Lung (tissue), 12 donors: ENCODE data around the gene PYROXD2. TPM values are rescaled to one million over a fixed set of nuclear protein-coding genes. Genes with fewer than 3 reads are reported as not detected.
"Not testable (repeated sequence)": the region's sequence is repeated elsewhere in the genome, so short reads cannot be mapped to it uniquely, and the experiment has no call there.

ENCODE experiments used
- ATAC-seq: fragments of 200-7000 bp; cut with Tn5 transposase; one replicate; pipeline ENCODE4 v1.9.1; 2020; ENCODE audit warnings: moderate number of reproducible peaks; ENCODE audit not compliant: insufficient read depth, low FRiP score
- DNase-seq, 3 donors: peaks; one replicate each; pipeline ENCODE4 v3.0.0-alpha.2; 2013 to 2017
- H3K27ac ChIP-seq, 2 donors: one replicate each; pipeline ENCODE4 v1.5.1; 2013; ENCODE audit warnings: mild to moderate bottlenecking in 2 of 2, moderate library complexity in 2 of 2, control low read depth in 1 of 2, inconsistent platforms in 1 of 2, low read depth in 1 of 2, low read length in 1 of 2
- H3K27me3 ChIP-seq, 3 donors: one replicate each; pipeline ENCODE4 v1.5.1; 2013; ENCODE audit warnings: low read length in 2 of 3; ENCODE audit not compliant: control insufficient read depth in 3 of 3, insufficient read depth in 3 of 3
- H3K36me3 ChIP-seq, 4 donors: one replicate each; pipeline ENCODE4 v1.5.1; 2013; ENCODE audit warnings: low read length in 4 of 4, mild to moderate bottlenecking in 1 of 4, moderate library complexity in 1 of 4; ENCODE audit not compliant: control insufficient read depth in 4 of 4, insufficient read depth in 4 of 4
- H3K4me1 ChIP-seq, 5 donors: one replicate each; pipeline ENCODE4 v1.5.1; 2013; ENCODE audit warnings: low read length in 5 of 5, mild to moderate bottlenecking in 2 of 5, moderate library complexity in 1 of 5; ENCODE audit not compliant: control insufficient read depth in 5 of 5, insufficient read depth in 5 of 5
- H3K4me3 ChIP-seq: one replicate; pipeline ENCODE4 v1.5.1; 2013; ENCODE audit warnings: mild to moderate bottlenecking, control low read depth, moderate library complexity
- H3K9ac ChIP-seq, 2 donors: one replicate each; pipeline ENCODE4 v1.5.1; 2013; ENCODE audit warnings: low read length in 2 of 2, control low read depth in 1 of 2; ENCODE audit not compliant: insufficient read depth in 1 of 2
- H3K9me3 ChIP-seq, 4 donors: one replicate each; pipeline ENCODE4 v1.5.1; 2013; ENCODE audit warnings: low read length in 3 of 4, mild to moderate bottlenecking in 1 of 4, moderate library complexity in 1 of 4; ENCODE audit not compliant: control insufficient read depth in 4 of 4, insufficient read depth in 3 of 4
- CTCF ChIP-seq: IDR thresholded peaks from 2 replicates; pipeline ENCODE4 v1.5.1; 2012; ENCODE audit warnings: mild to moderate bottlenecking; ENCODE audit errors: control extremely low read depth, extremely low read depth
- WGBS, 2 donors: extraction: QIAGEN DNeasy Blood & Tissue Kit; methylation state at CpG; one replicate each; pipeline ENCODE4 v1.1.7; 2013; 5-methylcytosine and 5-hydroxymethylcytosine counted together
- polyA plus RNA-seq, 2 donors: library from polyadenylated mRNA; stranded (reverse); fragments of 200-250 nt; gene quantifications; one replicate each; pipeline ENCODE4 v1.2.1, GENCODE V29; 2013
- total RNA-seq, 2 donors: library from RNA; depleted of rRNA in 1 of 2; stranded (reverse); fragments of >200 nt in 1 of 2; gene quantifications; one replicate each; pipeline ENCODE4 v1.2.1, GENCODE V29; 2014 to 2021
- donor health status: control.
- donor health status: control.
- donor health status: Bipolar disorder and iron deficiency.
- donor health status: healthy.
- donor health status: DM: yes; HTN: yes; CAD: no.

PYROXD2 gene
- total and polyA plus RNA-seq, 4 donors = 2.3 to 16.8 (median 7.5) TPM

GRCh38 chr10:98384531-98385133, 30.4 kb downstream of the PYROXD2 start:
- no peak overlapping the region for H3K9ac ChIP-seq
- DNase-seq (no peak), ATAC-seq (peak; percentile 16)
- peaks cover 0 to 30% (median 14%) of the 10 kb centered on the region in 4 donors for H3K36me3 ChIP-seq
- no peak overlapping the region for H3K4me3 ChIP-seq
- H3K27ac ChIP-seq = no peak overlapping the region
- H3K4me1 ChIP-seq = no peaks in the 10 kb centered on the region
- H3K27me3 ChIP-seq = no peaks in the 10 kb centered on the region
- no peak for TF ChIP-seq CTCF
- no peaks in the 10 kb centered on the region for H3K9me3 ChIP-seq
- WGBS, 2 donors = 96% methylated on average over 9 of the region's 9 CpGs

DNA sequence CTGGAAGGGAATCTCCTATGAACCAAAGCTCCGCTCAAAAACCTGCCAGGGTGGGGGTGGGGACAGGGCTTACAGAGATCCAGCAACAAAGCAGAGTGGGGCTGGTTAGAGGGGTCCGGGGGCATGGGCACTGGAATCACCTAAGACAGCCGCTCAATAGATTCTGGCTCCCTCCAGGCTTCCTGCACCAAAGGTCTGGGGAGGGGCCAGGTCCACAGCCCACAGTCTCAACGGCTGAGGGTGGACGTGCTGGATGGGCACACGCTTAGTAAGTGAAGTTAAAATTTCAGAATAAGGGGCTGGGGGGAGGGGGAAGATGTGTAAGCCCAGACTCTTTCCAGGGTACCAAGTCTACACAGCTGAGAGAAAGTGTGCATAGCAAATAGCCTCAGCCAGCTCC, 31.1 kb downstream of the PYROXD2 start:
- ATAC-seq = no peak

GRCh38 chr10:98383134-98383667, 31.8 kb downstream of the PYROXD2 start:
- not testable (repeated sequence) for H3K4me1 ChIP-seq, H3K27ac ChIP-seq, H3K9me3 ChIP-seq, DNase-seq, H3K27me3 ChIP-seq, H3K4me3 ChIP-seq, H3K9ac ChIP-seq, ATAC-seq
- 92% methylated on average over 7 of the region's 7 CpGs for WGBS, 2 donors
- H3K36me3 ChIP-seq = peaks cover 0 to 23% (median 13%) of the 10 kb centered on the region in 4 donors

More for the DNA sequence above, 31.1 kb downstream of the PYROXD2 start:
- no peaks in the 10 kb centered on the region for H3K27me3 ChIP-seq
- no peaks in the 10 kb centered on the region for H3K9me3 ChIP-seq
- 93 to 94% methylated on average over 6 of the region's 6 CpGs for WGBS, 2 donors
- no peaks in the 10 kb centered on the region for H3K4me1 ChIP-seq
- DNase-seq = no peak
- H3K9ac ChIP-seq = no peak overlapping the region
- H3K36me3 ChIP-seq = peaks cover 0 to 26% (median 14%) of the 10 kb centered on the region in 4 donors
- no peak for TF ChIP-seq CTCF
- no peak overlapping the region for H3K27ac ChIP-seq
- no peak overlapping the region for H3K4me3 ChIP-seq

GRCh38 chr10:98382691-98383101, 32.3 kb downstream of the PYROXD2 start:
- H3K9me3 ChIP-seq = peaks cover 0 to under 1% (median 0%) of the 10 kb centered on the region in 4 donors
- 85 to 86% methylated on average over 5 of the region's 5 CpGs for WGBS, 2 donors
- no peak overlapping the region for H3K27ac ChIP-seq
- no peaks in the 10 kb centered on the region for H3K27me3 ChIP-seq
- no peaks in the 10 kb centered on the region for H3K4me1 ChIP-seq
- peaks cover 0 to 18% (median 13%) of the 10 kb centered on the region in 4 donors for H3K36me3 ChIP-seq
- H3K9ac ChIP-seq = no peak overlapping the region
- no peak for TF ChIP-seq CTCF
- no peak for ATAC-seq
- no peak overlapping the region for H3K4me3 ChIP-seq
- DNase-seq = no peak
